DND-41 (cell line): ENCODE data around the gene SNX10.

Source experiments
- ATAC-seq: fragments of 200-7000 bp; cut with Tn5 transposase; 3 replicates; pipeline ENCODE4 v1.9.1; 2021; ENCODE audit warnings: low read depth; ENCODE audit not compliant: insufficient read depth
- DNase-seq: peaks from one replicate; pipeline ENCODE4 v3.0.0-alpha.2; 2020
- H2AFZ ChIP-seq: 2 replicates; pipeline ENCODE4 v1.6.0; 2012; ENCODE audit warnings: low read depth, low read length
- H3K27ac ChIP-seq: 2 replicates; pipeline ENCODE4 v1.5.1; 2012; ENCODE audit warnings: low read length, inconsistent platforms
- H3K27me3 ChIP-seq: fragments of 200-600 bp; sonication (generic); 2 replicates; pipeline ENCODE4 v1.6.0; 2012; ENCODE audit warnings: low read length, mild to moderate bottlenecking, inconsistent platforms; ENCODE audit not compliant: insufficient read depth, poor library complexity
- H3K36me3 ChIP-seq: 2 replicates; pipeline ENCODE4 v1.5.1; 2012; ENCODE audit warnings: low read length, inconsistent platforms; ENCODE audit not compliant: insufficient read depth
- H3K4me1 ChIP-seq: 2 replicates; pipeline ENCODE4 v1.5.1; 2012; ENCODE audit warnings: mild to moderate bottlenecking, low read length; ENCODE audit not compliant: insufficient read depth
- H3K4me2 ChIP-seq: 2 replicates; pipeline ENCODE4 v1.6.0; 2012; ENCODE audit warnings: mild to moderate bottlenecking, moderate library complexity, low read length, inconsistent platforms; ENCODE audit not compliant: insufficient read depth
- H3K4me3 ChIP-seq, 2 experiments: fragments of 200-600 bp in 1 of 2; shearing (Covaris generic) in 1 of 2; 2 replicates each; pipeline ENCODE4 v1.5.1; 2012 to 2016; ENCODE audit warnings: inconsistent platforms in 2 of 2, low read length in 2 of 2, mild to moderate bottlenecking in 2 of 2, low read depth in 1 of 2, moderate library complexity in 1 of 2
- H3K79me2 ChIP-seq: 2 replicates; pipeline ENCODE4 v1.6.0; 2012; ENCODE audit warnings: low read length, inconsistent platforms; ENCODE audit not compliant: insufficient read depth
- H3K9ac ChIP-seq: 2 replicates; pipeline ENCODE4 v1.6.0; 2012; ENCODE audit warnings: low read depth, mild to moderate bottlenecking, inconsistent platforms, low read length, moderate library complexity
- H3K9me3 ChIP-seq: 2 replicates; pipeline ENCODE4 v1.5.1; 2012; ENCODE audit warnings: low read length, moderate library complexity, mild to moderate bottlenecking, inconsistent platforms; ENCODE audit not compliant: insufficient read depth, severe bottlenecking
- H4K20me1 ChIP-seq: 2 replicates; pipeline ENCODE4 v1.6.0; 2012; ENCODE audit warnings: low read length; ENCODE audit not compliant: insufficient read depth
- CTCF ChIP-seq: IDR thresholded peaks from 2 replicates; pipeline ENCODE4 v1.5.1; 2012; ENCODE audit warnings: borderline replicate concordance, low read length, moderate library complexity, mild to moderate bottlenecking; ENCODE audit not compliant: poor library complexity, severe bottlenecking; ENCODE audit errors: extremely low read depth
- EZH2 ChIP-seq: IDR thresholded peaks from 3 replicates; pipeline ENCODE4 v1.6.1; 2012; ENCODE audit warnings: borderline replicate concordance, low read depth, mild to moderate bottlenecking, moderate library complexity, low read length, inconsistent platforms; ENCODE audit not compliant: severe bottlenecking

The SNX10 gene

GRCh38 chr7:26360650-26361049, 69.0 kb downstream of the SNX10 start:
- no peak for TF ChIP-seq EZH2
- TF ChIP-seq CTCF, result no peak
- DNase-seq, result no peak
- no peaks in the 10 kb centered on the region for H3K9me3 ChIP-seq
- no peak overlapping the region for H3K27ac ChIP-seq
- no peaks in the 10 kb centered on the region for H4K20me1 ChIP-seq
- H3K36me3 ChIP-seq, result peaks cover 4% of the 10 kb centered on the region
- no peaks in the 10 kb centered on the region for H3K27me3 ChIP-seq
- H3K79me2 ChIP-seq, result no peaks in the 10 kb centered on the region
- no peak for ATAC-seq
- 0 out of 2 replicates have a peak, but pooled peaks cover 2% of the 10 kb centered on the region for H3K4me1 ChIP-seq
- H2AFZ ChIP-seq, result no peak overlapping the region
- H3K4me3 ChIP-seq, result no peak overlapping the region
- H3K9ac ChIP-seq, result no peak overlapping the region
- no peak overlapping the region for H3K4me2 ChIP-seq

GRCh38 chr7:26361637-26362036, 70.0 kb downstream of the SNX10 start:
- no peak for DNase-seq
- Histone ChIP-seq H3K9me3 (no peaks in the 10 kb centered on the region), H3K4me2 (no peak overlapping the region), H3K9ac (no peak overlapping the region), H3K4me3 (no peak overlapping the region), H2AFZ (no peak overlapping the region), H4K20me1 (no peaks in the 10 kb centered on the region), H3K27ac (no peak overlapping the region), H3K36me3 (peaks cover 12% of the 10 kb centered on the region), H3K4me1 (0 out of 2 replicates have a peak, but pooled peaks cover 2% of the 10 kb centered on the region), H3K79me2 (no peaks in the 10 kb centered on the region), H3K27me3 (no peaks in the 10 kb centered on the region)
- ATAC-seq, result no peak
- TF ChIP-seq CTCF, result no peak
- TF ChIP-seq EZH2, result no peak

- 0 out of 2 replicates have a peak, but pooled peaks cover 2% of the 10 kb centered on the region for H3K4me1 ChIP-seq
- H3K27me3 ChIP-seq, result no peaks in the 10 kb centered on the region
- H3K79me2 ChIP-seq, result no peaks in the 10 kb centered on the region
- H3K9me3 ChIP-seq, result no peaks in the 10 kb centered on the region
- TF ChIP-seq CTCF (no peak), EZH2 (no peak)
- H3K4me2 ChIP-seq, result no peak overlapping the region
- no peak for ATAC-seq
- H4K20me1 ChIP-seq, result no peaks in the 10 kb centered on the region
- H3K36me3 ChIP-seq, result peaks cover 12% of the 10 kb centered on the region
- H2AFZ ChIP-seq, result no peak overlapping the region
- no peak for DNase-seq
- H3K9ac ChIP-seq, result no peak overlapping the region
- H3K27ac ChIP-seq, result no peak overlapping the region
- H3K4me3 ChIP-seq, result no peak overlapping the region
These were observed 71.8 kb downstream of the SNX10 start for GRCh38 chr7:26363465-26363864.
